ENCODE results near the gene PCDHB15.
"Not testable (repeated sequence)": the region's sequence is repeated elsewhere in the genome, so short reads cannot be mapped to it uniquely, and the experiment has no call there.

- not testable (repeated sequence) for TF ChIP-seq CTCF, POLR2A (IDR thresholded peaks at IDR 0.05)
These were observed 34.9 kb upstream of the PCDHB15 start for GRCh38 chr5:141210281-141210680.

Data from heart left ventricle (tissue), 13 donors.